ENCODE data around the gene CRYBA4. TPM values are rescaled to one million over a fixed set of nuclear protein-coding genes. Genes with fewer than 3 reads are reported as not detected.

The CRYBA4 gene
- total and polyA plus RNA-seq, 2 of the 13 experiments (the other 11 are each of a cell fraction or from before 2014, with no cell fraction given): not detected

DNA sequence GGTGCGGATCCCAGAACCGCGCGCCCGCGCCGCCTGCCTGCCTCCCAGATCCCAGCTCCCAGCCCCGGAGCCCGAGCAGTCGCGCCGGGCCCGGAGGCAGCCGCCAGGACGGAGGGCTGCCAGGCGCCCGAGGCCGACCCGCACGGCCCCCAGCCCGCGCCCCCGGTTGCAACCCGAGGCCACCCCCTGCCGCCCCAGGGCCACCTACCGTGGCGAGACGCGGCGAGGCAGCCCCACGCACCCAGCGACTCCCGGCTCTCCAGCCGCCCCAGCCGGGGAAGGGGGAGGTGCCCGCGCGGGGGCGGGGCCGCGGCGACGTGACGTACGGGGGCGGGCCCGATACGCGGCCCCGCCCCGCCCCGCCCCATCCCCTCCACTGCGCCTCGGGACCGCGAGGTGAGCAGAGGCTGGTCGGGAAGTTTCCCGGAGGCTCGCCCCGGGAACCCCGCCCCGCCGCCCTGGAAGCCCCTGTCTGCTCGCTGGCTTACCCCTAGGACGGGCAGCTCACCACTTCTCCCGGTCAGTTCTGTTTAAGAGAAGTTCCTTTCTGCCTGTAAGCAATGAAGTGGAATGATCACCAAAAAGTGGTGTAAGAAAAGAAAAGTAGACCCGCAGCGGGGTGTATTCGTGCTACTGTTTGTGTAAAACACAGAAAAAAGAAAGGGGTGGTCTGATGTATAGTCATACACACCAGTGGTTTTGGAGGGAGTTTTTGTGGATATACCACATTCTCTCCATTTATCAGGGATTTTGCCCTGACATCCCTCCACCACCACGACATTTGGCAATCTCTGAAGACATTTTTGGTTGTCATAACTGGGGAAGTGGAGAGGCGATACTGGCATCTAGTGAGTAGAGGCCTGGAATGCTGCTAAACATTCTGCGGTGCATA is 31.7 kb upstream of the CRYBA4 start, which contains the start of gene TPST2 (continued):
- TF ChIP-seq, protein P1, sequence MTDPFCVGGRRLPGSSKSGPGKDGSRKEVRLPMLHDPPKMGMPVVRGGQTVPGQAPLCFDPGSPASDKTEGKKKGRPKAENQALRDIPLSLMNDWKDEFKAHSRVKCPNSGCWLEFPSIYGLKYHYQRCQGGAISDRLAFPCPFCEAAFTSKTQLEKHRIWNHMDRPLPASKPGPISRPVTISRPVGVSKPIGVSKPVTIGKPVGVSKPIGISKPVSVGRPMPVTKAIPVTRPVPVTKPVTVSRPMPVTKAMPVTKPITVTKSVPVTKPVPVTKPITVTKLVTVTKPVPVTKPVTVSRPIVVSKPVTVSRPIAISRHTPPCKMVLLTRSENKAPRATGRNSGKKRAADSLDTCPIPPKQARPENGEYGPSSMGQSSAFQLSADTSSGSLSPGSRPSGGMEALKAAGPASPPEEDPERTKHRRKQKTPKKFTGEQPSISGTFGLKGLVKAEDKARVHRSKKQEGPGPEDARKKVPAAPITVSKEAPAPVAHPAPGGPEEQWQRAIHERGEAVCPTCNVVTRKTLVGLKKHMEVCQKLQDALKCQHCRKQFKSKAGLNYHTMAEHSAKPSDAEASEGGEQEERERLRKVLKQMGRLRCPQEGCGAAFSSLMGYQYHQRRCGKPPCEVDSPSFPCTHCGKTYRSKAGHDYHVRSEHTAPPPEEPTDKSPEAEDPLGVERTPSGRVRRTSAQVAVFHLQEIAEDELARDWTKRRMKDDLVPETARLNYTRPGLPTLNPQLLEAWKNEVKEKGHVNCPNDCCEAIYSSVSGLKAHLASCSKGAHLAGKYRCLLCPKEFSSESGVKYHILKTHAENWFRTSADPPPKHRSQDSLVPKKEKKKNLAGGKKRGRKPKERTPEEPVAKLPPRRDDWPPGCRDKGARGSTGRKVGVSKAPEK (CRISPR knock-in tag; IDR thresholded peaks at IDR 0.05; ENCODE audit: borderline replicate concordance): no peak
- TF ChIP-seq ZFP41 (CRISPR knock-in tag; IDR thresholded peaks at IDR 0.05; ENCODE audit: borderline replicate concordance): no peak
- TF ChIP-seq, protein P2, sequence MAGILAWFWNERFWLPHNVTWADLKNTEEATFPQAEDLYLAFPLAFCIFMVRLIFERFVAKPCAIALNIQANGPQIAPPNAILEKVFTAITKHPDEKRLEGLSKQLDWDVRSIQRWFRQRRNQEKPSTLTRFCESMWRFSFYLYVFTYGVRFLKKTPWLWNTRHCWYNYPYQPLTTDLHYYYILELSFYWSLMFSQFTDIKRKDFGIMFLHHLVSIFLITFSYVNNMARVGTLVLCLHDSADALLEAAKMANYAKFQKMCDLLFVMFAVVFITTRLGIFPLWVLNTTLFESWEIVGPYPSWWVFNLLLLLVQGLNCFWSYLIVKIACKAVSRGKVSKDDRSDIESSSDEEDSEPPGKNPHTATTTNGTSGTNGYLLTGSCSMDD (CRISPR knock-in tag; IDR thresholded peaks at IDR 0.05): no peak
- TF ChIP-seq GATAD2A (CRISPR knock-in tag; IDR thresholded peaks at IDR 0.05): no peak
- TF ChIP-seq ZNF556 (CRISPR knock-in tag; IDR thresholded peaks at IDR 0.05; ENCODE audit: borderline replicate concordance): no peak
- no peak for TF ChIP-seq SP5 (CRISPR knock-in tag; IDR thresholded peaks at IDR 0.05; ENCODE audit: borderline replicate concordance, low read depth)
- no peak for TF ChIP-seq ZNF713 (CRISPR knock-in tag; IDR thresholded peaks at IDR 0.05)
- no peak for TF ChIP-seq MED13 (CRISPR knock-in tag; IDR thresholded peaks at IDR 0.05)
- no peak for TF ChIP-seq SIX1 (CRISPR knock-in tag; IDR thresholded peaks at IDR 0.05; ENCODE audit: borderline replicate concordance)
- no peak for TF ChIP-seq ZNF839 (CRISPR knock-in tag; IDR thresholded peaks at IDR 0.05; ENCODE audit: borderline replicate concordance)
- TF ChIP-seq, protein P3, sequence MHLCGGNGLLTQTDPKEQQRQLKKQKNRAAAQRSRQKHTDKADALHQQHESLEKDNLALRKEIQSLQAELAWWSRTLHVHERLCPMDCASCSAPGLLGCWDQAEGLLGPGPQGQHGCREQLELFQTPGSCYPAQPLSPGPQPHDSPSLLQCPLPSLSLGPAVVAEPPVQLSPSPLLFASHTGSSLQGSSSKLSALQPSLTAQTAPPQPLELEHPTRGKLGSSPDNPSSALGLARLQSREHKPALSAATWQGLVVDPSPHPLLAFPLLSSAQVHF (CRISPR knock-in tag; IDR thresholded peaks at IDR 0.05): no peak
- TF ChIP-seq KDM4B (CRISPR knock-in tag; IDR thresholded peaks at IDR 0.05): no peak
- no peak for TF ChIP-seq ZBTB1 (CRISPR knock-in tag; IDR thresholded peaks at IDR 0.05; ENCODE audit: borderline replicate concordance)
- TF ChIP-seq, protein P4, sequence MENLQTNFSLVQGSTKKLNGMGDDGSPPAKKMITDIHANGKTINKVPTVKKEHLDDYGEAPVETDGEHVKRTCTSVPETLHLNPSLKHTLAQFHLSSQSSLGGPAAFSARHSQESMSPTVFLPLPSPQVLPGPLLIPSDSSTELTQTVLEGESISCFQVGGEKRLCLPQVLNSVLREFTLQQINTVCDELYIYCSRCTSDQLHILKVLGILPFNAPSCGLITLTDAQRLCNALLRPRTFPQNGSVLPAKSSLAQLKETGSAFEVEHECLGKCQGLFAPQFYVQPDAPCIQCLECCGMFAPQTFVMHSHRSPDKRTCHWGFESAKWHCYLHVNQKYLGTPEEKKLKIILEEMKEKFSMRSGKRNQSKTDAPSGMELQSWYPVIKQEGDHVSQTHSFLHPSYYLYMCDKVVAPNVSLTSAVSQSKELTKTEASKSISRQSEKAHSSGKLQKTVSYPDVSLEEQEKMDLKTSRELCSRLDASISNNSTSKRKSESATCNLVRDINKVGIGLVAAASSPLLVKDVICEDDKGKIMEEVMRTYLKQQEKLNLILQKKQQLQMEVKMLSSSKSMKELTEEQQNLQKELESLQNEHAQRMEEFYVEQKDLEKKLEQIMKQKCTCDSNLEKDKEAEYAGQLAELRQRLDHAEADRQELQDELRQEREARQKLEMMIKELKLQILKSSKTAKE (CRISPR knock-in tag; IDR thresholded peaks at IDR 0.05; ENCODE audit: borderline replicate concordance): no peak
- TF ChIP-seq, protein P5, sequence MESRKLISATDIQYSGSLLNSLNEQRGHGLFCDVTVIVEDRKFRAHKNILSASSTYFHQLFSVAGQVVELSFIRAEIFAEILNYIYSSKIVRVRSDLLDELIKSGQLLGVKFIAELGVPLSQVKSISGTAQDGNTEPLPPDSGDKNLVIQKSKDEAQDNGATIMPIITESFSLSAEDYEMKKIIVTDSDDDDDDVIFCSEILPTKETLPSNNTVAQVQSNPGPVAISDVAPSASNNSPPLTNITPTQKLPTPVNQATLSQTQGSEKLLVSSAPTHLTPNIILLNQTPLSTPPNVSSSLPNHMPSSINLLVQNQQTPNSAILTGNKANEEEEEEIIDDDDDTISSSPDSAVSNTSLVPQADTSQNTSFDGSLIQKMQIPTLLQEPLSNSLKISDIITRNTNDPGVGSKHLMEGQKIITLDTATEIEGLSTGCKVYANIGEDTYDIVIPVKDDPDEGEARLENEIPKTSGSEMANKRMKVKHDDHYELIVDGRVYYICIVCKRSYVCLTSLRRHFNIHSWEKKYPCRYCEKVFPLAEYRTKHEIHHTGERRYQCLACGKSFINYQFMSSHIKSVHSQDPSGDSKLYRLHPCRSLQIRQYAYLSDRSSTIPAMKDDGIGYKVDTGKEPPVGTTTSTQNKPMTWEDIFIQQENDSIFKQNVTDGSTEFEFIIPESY (CRISPR knock-in tag; IDR thresholded peaks at IDR 0.05): no peak
- no peak for TF ChIP-seq ZNF17 (CRISPR knock-in tag; IDR thresholded peaks at IDR 0.05)
- no peak for TF ChIP-seq SNAPC2 (CRISPR knock-in tag; IDR thresholded peaks at IDR 0.05)
- TF ChIP-seq, protein P6, sequence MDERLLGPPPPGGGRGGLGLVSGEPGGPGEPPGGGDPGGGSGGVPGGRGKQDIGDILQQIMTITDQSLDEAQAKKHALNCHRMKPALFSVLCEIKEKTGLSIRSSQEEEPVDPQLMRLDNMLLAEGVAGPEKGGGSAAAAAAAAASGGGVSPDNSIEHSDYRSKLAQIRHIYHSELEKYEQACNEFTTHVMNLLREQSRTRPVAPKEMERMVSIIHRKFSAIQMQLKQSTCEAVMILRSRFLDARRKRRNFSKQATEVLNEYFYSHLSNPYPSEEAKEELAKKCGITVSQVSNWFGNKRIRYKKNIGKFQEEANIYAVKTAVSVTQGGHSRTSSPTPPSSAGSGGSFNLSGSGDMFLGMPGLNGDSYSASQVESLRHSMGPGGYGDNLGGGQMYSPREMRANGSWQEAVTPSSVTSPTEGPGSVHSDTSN (CRISPR knock-in tag; IDR thresholded peaks at IDR 0.05): no peak
- no peak for TF ChIP-seq DR1 (CRISPR knock-in tag; IDR thresholded peaks at IDR 0.05)
